NB4 (cell line): Measurements from ENCODE around the gene ASAP3.

Experiments used
- MYC ChIP-seq: IDR thresholded peaks from 2 replicates; pipeline ENCODE4 v1.6.1; 2011; ENCODE audit warnings: low read depth, low read length
- POLR2A ChIP-seq: IDR thresholded peaks from 2 replicates; pipeline ENCODE4 v1.6.1; 2011; ENCODE audit warnings: mild to moderate bottlenecking; ENCODE audit not compliant: insufficient read length; ENCODE audit errors: extremely low read depth
- TF ChIP-seq, protein P1 (sequence below): IDR thresholded peaks from one replicate; pipeline ENCODE4 v1.5.1; 2012; ENCODE audit warnings: low read depth, low read length
- TF ChIP-seq, protein P2 (sequence below): IDR thresholded peaks from 2 replicates; pipeline ENCODE4 v1.6.1; 2011; ENCODE audit warnings: low read depth, low read length

DNA sequence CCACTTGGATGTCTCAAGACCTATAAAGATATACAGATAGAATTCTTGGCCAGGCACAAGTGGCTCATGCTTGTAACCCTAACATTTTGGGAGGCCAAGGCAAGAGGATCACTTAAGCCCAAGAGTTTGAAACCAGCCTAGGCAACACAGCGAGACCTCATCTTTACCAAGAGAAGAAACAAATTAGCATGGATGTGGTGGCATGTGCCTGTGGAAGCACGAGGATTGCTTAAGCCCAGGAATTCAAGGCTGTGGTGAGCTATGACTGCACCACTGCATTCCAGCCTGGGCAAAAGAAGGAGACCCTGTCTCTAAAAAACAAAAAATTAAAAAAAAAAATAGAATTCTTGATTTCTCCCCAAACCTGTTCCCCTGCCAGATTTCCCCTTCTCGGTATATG is 8.3 kb downstream of the ASAP3 start:
- no peak for TF ChIP-seq POLR2A
- TF ChIP-seq, protein P1, sequence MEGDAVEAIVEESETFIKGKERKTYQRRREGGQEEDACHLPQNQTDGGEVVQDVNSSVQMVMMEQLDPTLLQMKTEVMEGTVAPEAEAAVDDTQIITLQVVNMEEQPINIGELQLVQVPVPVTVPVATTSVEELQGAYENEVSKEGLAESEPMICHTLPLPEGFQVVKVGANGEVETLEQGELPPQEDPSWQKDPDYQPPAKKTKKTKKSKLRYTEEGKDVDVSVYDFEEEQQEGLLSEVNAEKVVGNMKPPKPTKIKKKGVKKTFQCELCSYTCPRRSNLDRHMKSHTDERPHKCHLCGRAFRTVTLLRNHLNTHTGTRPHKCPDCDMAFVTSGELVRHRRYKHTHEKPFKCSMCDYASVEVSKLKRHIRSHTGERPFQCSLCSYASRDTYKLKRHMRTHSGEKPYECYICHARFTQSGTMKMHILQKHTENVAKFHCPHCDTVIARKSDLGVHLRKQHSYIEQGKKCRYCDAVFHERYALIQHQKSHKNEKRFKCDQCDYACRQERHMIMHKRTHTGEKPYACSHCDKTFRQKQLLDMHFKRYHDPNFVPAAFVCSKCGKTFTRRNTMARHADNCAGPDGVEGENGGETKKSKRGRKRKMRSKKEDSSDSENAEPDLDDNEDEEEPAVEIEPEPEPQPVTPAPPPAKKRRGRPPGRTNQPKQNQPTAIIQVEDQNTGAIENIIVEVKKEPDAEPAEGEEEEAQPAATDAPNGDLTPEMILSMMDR = no peak
- TF ChIP-seq, protein P2, sequence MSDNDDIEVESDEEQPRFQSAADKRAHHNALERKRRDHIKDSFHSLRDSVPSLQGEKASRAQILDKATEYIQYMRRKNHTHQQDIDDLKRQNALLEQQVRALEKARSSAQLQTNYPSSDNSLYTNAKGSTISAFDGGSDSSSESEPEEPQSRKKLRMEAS = no peak
- no peak for TF ChIP-seq MYC
